ENCODE results near the gene AUTS2.

Gene AUTS2

GRCh38 chr7:70148997-70149396, 550.7 kb downstream of the AUTS2 start:
- DNase-seq: no peak

- no peak for DNase-seq
Measured at GRCh38 chr7:70152313-70152712, 554.0 kb downstream of the AUTS2 start.

GRCh38 chr7:70153933-70154332, 555.7 kb downstream of the AUTS2 start:
- DNase-seq: no peak

GRCh38 chr7:70154521-70155180, 556.4 kb downstream of the AUTS2 start:
- DNase-seq: no peak

- no peak for DNase-seq
Measured at GRCh38 chr7:70156057-70156456, 557.8 kb downstream of the AUTS2 start.

- DNase-seq: no peak
Measured at GRCh38 chr7:70159121-70159520, 560.8 kb downstream of the AUTS2 start.

GRCh38 chr7:70165477-70166170, 567.3 kb downstream of the AUTS2 start:
- DNase-seq: no peak

GRCh38 chr7:70171369-70171920, 573.2 kb downstream of the AUTS2 start:
- no peak for DNase-seq

- DNase-seq: no peak
Measured at GRCh38 chr7:70177166-70177565, 578.9 kb downstream of the AUTS2 start.

GRCh38 chr7:70178211-70178610, 579.9 kb downstream of the AUTS2 start:
- no peak for DNase-seq

GRCh38 chr7:70178787-70179186, 580.5 kb downstream of the AUTS2 start:
- DNase-seq: no peak

GRCh38 chr7:70182521-70182920, 584.2 kb downstream of the AUTS2 start:
- DNase-seq: no peak

- DNase-seq: no peak
Measured at GRCh38 chr7:70183278-70183677, 585.0 kb downstream of the AUTS2 start.

- no peak for DNase-seq
Measured at GRCh38 chr7:70188901-70189650, 590.8 kb downstream of the AUTS2 start.

- DNase-seq: no peak
Measured at GRCh38 chr7:70189776-70190175, 591.5 kb downstream of the AUTS2 start.

- DNase-seq: no peak
Measured at GRCh38 chr7:70190281-70190680, 592.0 kb downstream of the AUTS2 start.

- no peak for DNase-seq
Measured at GRCh38 chr7:70193514-70193913, 595.2 kb downstream of the AUTS2 start.

- no peak for DNase-seq
Measured at GRCh38 chr7:70208236-70209063, 610.2 kb downstream of the AUTS2 start.

GRCh38 chr7:70210200-70210935, 612.1 kb downstream of the AUTS2 start:
- no peak for DNase-seq

GRCh38 chr7:70210936-70211310, 612.6 kb downstream of the AUTS2 start:
- DNase-seq: no peak

- no peak for DNase-seq
Measured at GRCh38 chr7:70212281-70212680, 614.0 kb downstream of the AUTS2 start.

- DNase-seq: no peak
Measured at GRCh38 chr7:70214071-70214470, 615.8 kb downstream of the AUTS2 start.

Measured in right hindlimb (tissue), 1 donor.